HEK293 (cell line): ENCODE data around the gene FMNL3.

Experiments used
- CTCF ChIP-seq: fragments of 450-650 bp; formaldehyde crosslinking; IDR thresholded peaks from 2 replicates; pipeline ENCODE4 v1.5.1; 2016; ENCODE audit warnings: missing biosample characterization, missing genetic modification characterization
- KLF1 ChIP-seq: fragments of 450-650 bp; formaldehyde crosslinking; IDR thresholded peaks from 2 replicates; pipeline ENCODE4 v1.5.1; 2016; ENCODE audit warnings: missing biosample characterization, missing genetic modification characterization
- KLF16 ChIP-seq: fragments of 450-650 bp; formaldehyde crosslinking; IDR thresholded peaks from 2 replicates; pipeline ENCODE4 v1.5.1; 2017; ENCODE audit warnings: missing biosample characterization, missing genetic modification characterization
- PRDM1 ChIP-seq: fragments of 450-650 bp; formaldehyde crosslinking; IDR thresholded peaks from 2 replicates; pipeline ENCODE4; 2016; ENCODE audit warnings: missing biosample characterization, missing genetic modification characterization
- TCF7L2 ChIP-seq: IDR thresholded peaks from 2 replicates; pipeline ENCODE4 v1.6.1; 2011; ENCODE audit warnings: low read depth, mild to moderate bottlenecking, inconsistent platforms, low read length, moderate library complexity, borderline replicate concordance
- ZBTB49 ChIP-seq: fragments of 450-650 bp; formaldehyde crosslinking; IDR thresholded peaks from 2 replicates; pipeline ENCODE4 v1.5.1; 2016; ENCODE audit warnings: missing biosample characterization, missing genetic modification characterization, low read depth
- ZNF274 ChIP-seq, 2 experiments: fragments of 200-500 bp in 1 of 2; fragments of 450-650 bp in 1 of 2; sonication (Bioruptor generic) in 1 of 2; formaldehyde crosslinking in 1 of 2; IDR thresholded peaks; 2 replicates each; pipeline versions ENCODE4 v1.5.1 to v1.6.1; 2014 to 2016; ENCODE audit warnings: borderline replicate concordance in 1 of 2, inconsistent platforms in 1 of 2, low read length in 1 of 2, missing biosample characterization in 1 of 2, missing genetic modification characterization in 1 of 2
- ZNF426 ChIP-seq: fragments of 450-650 bp; formaldehyde crosslinking; IDR thresholded peaks from 2 replicates; pipeline ENCODE4 v1.5.1; 2017; ENCODE audit warnings: missing biosample characterization, missing genetic modification characterization, mild to moderate bottlenecking, inconsistent platforms, moderate library complexity
- ZNF488 ChIP-seq: fragments of 450-650 bp; formaldehyde crosslinking; IDR thresholded peaks from 2 replicates; pipeline ENCODE4 v1.5.1; 2016; ENCODE audit warnings: missing biosample characterization, missing genetic modification characterization
- ZNF639 ChIP-seq: fragments of 450-650 bp; formaldehyde crosslinking; IDR thresholded peaks from 2 replicates; pipeline ENCODE4 v1.5.1; 2016; ENCODE audit warnings: missing biosample characterization, missing genetic modification characterization
- ZNF776 ChIP-seq: fragments of 450-650 bp; formaldehyde crosslinking; IDR thresholded peaks from 2 replicates; pipeline ENCODE4 v1.5.0; 2017; ENCODE audit warnings: missing biosample characterization, missing genetic modification characterization, borderline replicate concordance

GRCh38 chr12:49750027-49750995 lies 43.1 kb upstream of the FMNL3 start:
- no peak for TF ChIP-seq ZNF274 (IDR thresholded peaks at IDR 0.05; ENCODE audit: low read length)
- no peak for TF ChIP-seq ZNF274 (tag by site-specific recombination; IDR thresholded peaks at IDR 0.05; ENCODE audit: borderline replicate concordance)
- TF ChIP-seq KLF16 (tag by site-specific recombination), result peak; percentile 14; the same call in 1 of the 2 replicates
- no peak for TF ChIP-seq CTCF (tag by site-specific recombination)
- TF ChIP-seq ZNF639 (tag by site-specific recombination), result no peak
- no peak for TF ChIP-seq ZNF426 (tag by site-specific recombination)
- no peak for TF ChIP-seq ZNF776 (tag by site-specific recombination)
- no peak for TF ChIP-seq ZBTB49
- no peak for TF ChIP-seq TCF7L2
- peak; percentile 76; the same call in 1 of the 2 replicates for TF ChIP-seq PRDM1 (tag by site-specific recombination)
- TF ChIP-seq ZNF488 (tag by site-specific recombination), result no peak
- TF ChIP-seq KLF1, result no peak
